HepG2 (cell line): ENCODE results near the gene TXN2. TPM values are rescaled to one million over a fixed set of nuclear protein-coding genes. Genes with fewer than 3 reads are reported as not detected.

Experiments
- ARHGAP35 ChIP-seq: sonication (generic); formaldehyde crosslinking; IDR thresholded peaks from 2 replicates; pipeline ENCODE4 v1.9.0; 2022; ENCODE audit warnings: mild to moderate bottlenecking, inconsistent platforms, moderate library complexity, missing genetic modification reagents, borderline replicate concordance
- ATF2 ChIP-seq: sonication (generic); formaldehyde crosslinking; IDR thresholded peaks from 2 replicates; pipeline ENCODE4 v1.4.0; 2020; ENCODE audit warnings: missing genetic modification reagents
- FOXP1 ChIP-seq, 2 experiments: fragments of 450-650 bp in 1 of 2; IDR thresholded peaks; 2 replicates each; pipeline ENCODE4 v1.6.1; 2017 to 2018; ENCODE audit warnings: antibody characterized with exemption in 1 of 2
- HMGA1 ChIP-seq: sonication (generic); formaldehyde crosslinking; conservative IDR thresholded peaks from 2 replicates; pipeline ENCODE4 v1.4.0; 2020; ENCODE audit warnings: missing genetic modification reagents
- MATR3 ChIP-seq: sonication (generic); formaldehyde crosslinking; IDR thresholded peaks from 2 replicates; pipeline ENCODE4 v1.4.0; 2020; ENCODE audit warnings: missing genetic modification reagents
- MTA3 ChIP-seq: sonication (generic); formaldehyde crosslinking; IDR thresholded peaks from 2 replicates; pipeline ENCODE4 v1.4.0; 2020; ENCODE audit warnings: missing genetic modification reagents
- REPIN1 ChIP-seq: sonication (generic); formaldehyde crosslinking; IDR thresholded peaks from 2 replicates; pipeline ENCODE4 v1.8.0; 2022; ENCODE audit warnings: missing genetic modification reagents, low read depth, mild to moderate bottlenecking, borderline replicate concordance
- RFX1 ChIP-seq: fragments of 450-650 bp; IDR thresholded peaks from 2 replicates; pipeline ENCODE4 v1.6.1; 2017
- SALL2 ChIP-seq: sonication (generic); formaldehyde crosslinking; IDR thresholded peaks from 2 replicates; pipeline ENCODE4 v1.8.1; 2023; ENCODE audit warnings: mild to moderate bottlenecking, missing genetic modification reagents, inconsistent platforms
- SYNCRIP ChIP-seq: fragments of 200-400 bp; formaldehyde crosslinking; IDR thresholded peaks from 2 replicates; pipeline ENCODE4 v1.6.1; 2018; ENCODE audit warnings: mild to moderate bottlenecking, low read depth, low read length; ENCODE audit not compliant: insufficient read depth
- TMF1 ChIP-seq: sonication (generic); formaldehyde crosslinking; IDR thresholded peaks from 2 replicates; pipeline ENCODE4 v1.8.1; 2022; ENCODE audit warnings: low read depth, missing genetic modification reagents
- TOPORS ChIP-seq: sonication (generic); formaldehyde crosslinking; IDR thresholded peaks from 2 replicates; pipeline ENCODE4 v1.8.0; 2023; ENCODE audit warnings: mild to moderate bottlenecking, missing genetic modification reagents
- U2AF1 ChIP-seq: fragments of 200-400 bp; formaldehyde crosslinking; optimal IDR thresholded peaks from 2 replicates; pipeline ENCODE3; 2017; ENCODE audit warnings: mild to moderate bottlenecking, low read depth, low read length
- ZNF138 ChIP-seq: sonication (generic); formaldehyde crosslinking; IDR thresholded peaks from 2 replicates; pipeline ENCODE4 v1.5.0; 2020; ENCODE audit warnings: mild to moderate bottlenecking, low read depth, missing genetic modification reagents
- ZNF318 ChIP-seq: sonication (generic); formaldehyde crosslinking; IDR thresholded peaks from 2 replicates; pipeline ENCODE4 v1.4.0; 2020; ENCODE audit warnings: mild to moderate bottlenecking, missing genetic modification reagents
- ZNF547 ChIP-seq: sonication (generic); formaldehyde crosslinking; IDR thresholded peaks from 2 replicates; pipeline ENCODE4 v1.5.1; 2020; ENCODE audit warnings: mild to moderate bottlenecking, missing genetic modification reagents
- ZNF792 ChIP-seq: IDR thresholded peaks from 2 replicates; pipeline ENCODE4 v1.6.1; 2016
- polyA plus RNA-seq, 8 experiments: library from polyadenylated mRNA; depleted of rRNA in 3 of 8; stranded (reverse) in 7 of 8; unstranded in 1 of 8; fragments of >200 nt; fragmentation: Illumina TruSeq in 4 of 8; extraction: Trizol in 4 of 8; gene quantifications; 2 replicates each; pipeline versions ENCODE4 v1.2.1 to v1.2.3, GENCODE V29; 2011 to 2016; ENCODE audit warnings: low read depth in 4 of 8, missing spikeins in 1 of 8, mixed read lengths in 1 of 8; ENCODE audit not compliant: insufficient read depth in 1 of 8
- total RNA-seq, 5 experiments: library from RNA; depleted of rRNA; stranded (reverse); fragments of >200 nt; fragmentation: Illumina TruSeq; extraction: Trizol; gene quantifications; 2 replicates each; pipeline ENCODE4 v1.2.3, GENCODE V29; 2016; ENCODE audit warnings: low read depth in 1 of 5
- TF ChIP-seq, protein P1 (sequence below): sonication (generic); formaldehyde crosslinking; IDR thresholded peaks from 2 replicates; pipeline ENCODE4 v1.8.0; 2022; ENCODE audit warnings: mild to moderate bottlenecking, missing genetic modification reagents

TXN2 gene
- total and polyA plus RNA-seq, 2 of the 13 experiments (the other 11 are each of a cell fraction or from before 2014, with no cell fraction given), result 41.4 to 109 TPM

DNA sequence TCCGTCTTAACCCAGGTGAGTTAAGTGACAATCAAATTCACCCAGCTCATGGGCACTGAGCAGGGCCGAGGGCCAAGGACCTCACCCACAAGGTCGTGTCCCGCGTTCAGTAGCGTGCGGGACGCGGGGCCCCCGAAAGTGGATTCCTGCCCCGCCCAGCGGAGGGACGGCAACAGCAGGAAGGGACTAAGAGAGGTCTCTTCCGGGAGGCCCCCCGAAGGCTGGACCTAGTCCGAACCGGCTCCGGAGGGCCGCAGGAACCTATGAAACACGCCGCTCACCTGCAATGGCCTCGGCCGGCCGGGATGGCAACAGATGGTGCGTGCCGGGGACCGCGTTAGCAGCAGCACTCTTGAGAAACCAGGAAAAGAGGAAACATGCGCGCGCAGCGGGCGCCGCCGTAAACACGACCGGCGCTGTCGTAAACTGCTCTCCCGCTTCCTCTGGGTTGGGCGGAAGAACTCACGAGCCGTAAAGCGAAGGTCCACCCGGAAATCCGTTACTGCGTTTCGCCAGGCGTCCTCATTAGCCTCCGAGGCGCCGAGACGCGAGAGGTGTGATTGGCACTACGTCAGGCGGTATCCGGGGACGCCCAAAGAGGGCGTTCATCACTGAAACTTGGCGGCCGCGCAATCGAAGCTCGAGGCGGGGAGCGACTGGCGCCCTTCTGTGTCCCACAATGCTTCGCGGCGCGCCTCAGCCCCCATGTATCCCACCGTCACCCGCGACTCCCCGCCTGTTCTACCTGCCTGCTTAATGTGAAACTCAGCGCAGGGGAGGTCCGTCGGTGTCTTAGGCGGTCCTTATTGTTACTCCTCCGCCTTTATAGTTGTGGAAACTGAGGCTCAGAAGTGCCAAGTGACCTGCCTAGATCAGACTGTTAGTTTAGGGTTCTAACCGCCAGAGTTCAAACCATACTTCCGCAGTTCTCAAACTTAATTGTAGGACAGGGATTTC is 47.6 kb upstream of the TXN2 start, which contains the start of gene EIF3D (continued):
- 0 out of 2 replicates have a peak, but pooled peaks have one; percentile 26 for TF ChIP-seq ZNF318 (CRISPR knock-in tag)
- peak; percentile 76 for TF ChIP-seq ZNF138
- TF ChIP-seq SALL2 (CRISPR knock-in tag), result peak; percentile 82; the same call in 1 of the 2 replicates
- no peak for TF ChIP-seq ARHGAP35
- TF ChIP-seq RFX1, result no peak; the same call in 1 of the 2 replicates
- no peak for TF ChIP-seq TOPORS (CRISPR knock-in tag)
- TF ChIP-seq U2AF1, result no peak
- TF ChIP-seq TMF1 (CRISPR knock-in tag), result no peak
- peak; percentile 76 for TF ChIP-seq FOXP1 (IDR thresholded peaks at IDR 0.05)
- peak; percentile 38 for TF ChIP-seq FOXP1 (CRISPR knock-in tag; IDR thresholded peaks at IDR 0.05)
- no peak for TF ChIP-seq MATR3 (CRISPR knock-in tag)
- TF ChIP-seq, protein P1, sequence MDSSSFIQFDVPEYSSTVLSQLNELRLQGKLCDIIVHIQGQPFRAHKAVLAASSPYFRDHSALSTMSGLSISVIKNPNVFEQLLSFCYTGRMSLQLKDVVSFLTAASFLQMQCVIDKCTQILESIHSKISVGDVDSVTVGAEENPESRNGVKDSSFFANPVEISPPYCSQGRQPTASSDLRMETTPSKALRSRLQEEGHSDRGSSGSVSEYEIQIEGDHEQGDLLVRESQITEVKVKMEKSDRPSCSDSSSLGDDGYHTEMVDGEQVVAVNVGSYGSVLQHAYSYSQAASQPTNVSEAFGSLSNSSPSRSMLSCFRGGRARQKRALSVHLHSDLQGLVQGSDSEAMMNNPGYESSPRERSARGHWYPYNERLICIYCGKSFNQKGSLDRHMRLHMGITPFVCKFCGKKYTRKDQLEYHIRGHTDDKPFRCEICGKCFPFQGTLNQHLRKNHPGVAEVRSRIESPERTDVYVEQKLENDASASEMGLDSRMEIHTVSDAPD (CRISPR knock-in tag), result no peak
- peak; percentile 24; the same call in 1 of the 2 replicates for TF ChIP-seq ZNF792 (CRISPR knock-in tag)
- peak; percentile 74 for TF ChIP-seq ATF2 (CRISPR knock-in tag)
- TF ChIP-seq MTA3 (CRISPR knock-in tag), result no peak
- TF ChIP-seq ZNF547 (CRISPR knock-in tag), result peak; percentile 74
- peak; percentile 70; the same call in 1 of the 2 replicates for TF ChIP-seq REPIN1
- no peak for TF ChIP-seq SYNCRIP
- no peak for TF ChIP-seq HMGA1 (CRISPR knock-in tag)
